Activated naive CD4-positive, alpha-beta T cell (primary cell): ENCODE data around the gene TBCD.
"Not testable (repeated sequence)": the region's sequence is repeated elsewhere in the genome, so short reads cannot be mapped to it uniquely, and the experiment has no call there.

Source experiments
- DNase-seq, 4 experiments: peaks; one replicate each; lab custom pipeline; 2025; lab: John Stamatoyannopoulos, UW

Gene TBCD

GRCh38 chr17:82955106-82955505 lies 203.2 kb downstream of the TBCD start:
- DNase-seq: not testable (repeated sequence)

GRCh38 chr17:82955627-82956026 lies 203.8 kb downstream of the TBCD start:
- DNase-seq: not testable (repeated sequence)

- no peak for DNase-seq
Observed at GRCh38 chr17:82956146-82956725, 204.4 kb downstream of the TBCD start.

- DNase-seq: no peak
Observed at GRCh38 chr17:82956726-82957468, 205.0 kb downstream of the TBCD start.

GRCh38 chr17:82957469-82957795 lies 205.6 kb downstream of the TBCD start:
- DNase-seq: no peak

GRCh38 chr17:82957961-82958561 lies 206.2 kb downstream of the TBCD start:
- DNase-seq: no peak

GRCh38 chr17:82959242-82959930 lies 207.5 kb downstream of the TBCD start:
- DNase-seq: no peak

- no peak for DNase-seq
Observed at GRCh38 chr17:82959990-82960418, 208.1 kb downstream of the TBCD start.

GRCh38 chr17:82960419-82961271 lies 208.8 kb downstream of the TBCD start:
- DNase-seq: no peak

- no peak for DNase-seq
Observed at GRCh38 chr17:82961366-82962162, 209.7 kb downstream of the TBCD start.

GRCh38 chr17:82962163-82962720 lies 210.4 kb downstream of the TBCD start:
- DNase-seq: no peak

GRCh38 chr17:82963104-82963950 lies 211.5 kb downstream of the TBCD start:
- peak in 1 of 4 experiments; percentile 29 for DNase-seq

GRCh38 chr17:82964451-82964850 lies 212.6 kb downstream of the TBCD start:
- not testable (repeated sequence) for DNase-seq

GRCh38 chr17:82964851-82965341 lies 213.0 kb downstream of the TBCD start:
- DNase-seq: no peak

- no peak for DNase-seq
Observed at GRCh38 chr17:82965371-82965770, 213.5 kb downstream of the TBCD start.

GRCh38 chr17:82966415-82966814 lies 214.6 kb downstream of the TBCD start:
- DNase-seq: no peak

GRCh38 chr17:82967268-82968032 lies 215.6 kb downstream of the TBCD start:
- DNase-seq: no peak

GRCh38 chr17:82968033-82968841 lies 216.4 kb downstream of the TBCD start:
- DNase-seq: not testable (repeated sequence)
